NCI-H2081 (cell line): ENCODE measurements around the gene DYNC1H1.
A peak's percentile ranks its signal among the peaks of the same experiment; 100 is the strongest.
"Not testable (repeated sequence)": the region's sequence is repeated elsewhere in the genome, so short reads cannot be mapped to it uniquely, and the experiment has no call there.

Source experiments
- DNase-seq, 2 experiments: peaks; one replicate each; lab custom pipeline; 2025; lab: John Stamatoyannopoulos, UW

DYNC1H1 gene

DNA sequence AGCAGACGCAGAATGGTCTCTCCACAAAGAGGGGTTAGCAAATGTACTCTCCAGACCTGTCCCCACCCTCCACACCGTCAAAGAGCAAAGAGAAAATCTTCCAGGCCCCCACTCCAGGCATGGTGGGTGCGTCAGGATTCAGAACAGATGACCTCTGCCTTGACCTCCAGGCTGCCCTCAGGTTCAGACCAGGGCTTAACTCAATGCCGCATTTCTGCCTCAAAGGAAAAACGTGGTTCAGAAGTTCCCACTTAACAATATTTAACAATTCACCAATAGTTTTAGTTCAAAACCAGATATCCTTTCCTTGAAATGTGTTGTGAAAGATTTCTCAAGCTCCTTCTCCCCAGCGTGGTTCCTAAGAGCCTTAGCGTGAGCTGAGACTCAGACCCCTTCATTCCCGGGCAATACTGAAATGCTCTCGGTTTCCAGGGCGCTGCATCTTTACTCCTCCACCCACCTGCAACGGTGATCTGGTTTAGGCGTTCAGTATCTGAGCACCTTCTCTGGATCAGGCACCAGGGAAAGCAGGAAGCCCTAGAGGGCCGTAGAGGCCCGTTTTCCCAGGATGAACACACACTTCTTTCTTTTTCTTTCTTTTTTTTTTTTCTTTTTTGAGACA, 99.5 kb downstream of the DYNC1H1 start:
- DNase-seq: no peak

DNA sequence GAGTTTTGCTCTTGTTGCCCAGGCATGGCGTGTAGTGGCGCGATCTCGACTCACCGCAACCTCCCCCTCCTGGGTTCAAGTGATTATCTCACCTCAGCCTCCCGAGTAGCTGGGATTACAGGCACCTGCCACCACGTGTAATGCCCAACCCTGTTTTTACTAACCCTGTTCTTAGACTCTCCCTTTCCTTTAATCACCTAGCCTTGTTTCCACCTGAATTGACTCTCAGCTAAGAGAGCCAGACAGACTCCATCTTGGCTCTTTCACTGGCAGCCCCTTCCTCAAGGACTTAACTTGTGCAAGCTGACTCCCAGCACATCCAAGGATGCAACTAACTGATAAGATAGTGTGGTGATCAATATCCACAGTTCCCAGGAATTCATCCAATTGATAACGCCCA, 100.2 kb downstream of the DYNC1H1 start:
- not testable (repeated sequence) for DNase-seq

DNA sequence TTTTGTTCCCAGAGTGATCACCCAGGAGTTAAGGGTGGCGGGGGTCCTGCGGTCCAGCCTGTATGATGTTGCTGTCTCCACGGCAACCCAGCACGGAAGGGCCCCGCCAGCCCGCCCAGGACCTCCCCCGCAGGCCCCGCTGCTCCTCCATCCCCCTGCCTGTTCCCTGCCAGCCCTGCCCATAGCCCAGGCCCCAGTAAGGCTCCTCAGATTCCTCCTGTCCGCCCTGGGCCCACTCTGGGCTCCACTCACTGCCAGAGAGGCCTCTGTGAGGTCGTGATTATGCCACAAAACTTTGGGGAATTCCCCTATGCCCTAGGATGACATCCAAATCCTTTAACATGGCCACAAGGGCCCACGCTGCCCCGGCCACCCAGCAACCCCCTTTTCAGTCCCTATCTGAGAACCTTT, 101.7 kb downstream of the DYNC1H1 start:
- no peak for DNase-seq

GRCh38 chr14:102071283-102071998, 107.1 kb downstream of the DYNC1H1 start:
- DNase-seq: no peak

GRCh38 chr14:102074415-102074964, 110.1 kb downstream of the DYNC1H1 start:
- DNase-seq: no peak

- no peak for DNase-seq
Observed at GRCh38 chr14:102075155-102075554, 110.8 kb downstream of the DYNC1H1 start.

- no peak for DNase-seq
Observed at GRCh38 chr14:102077382-102077709, 113.0 kb downstream of the DYNC1H1 start.

DNA sequence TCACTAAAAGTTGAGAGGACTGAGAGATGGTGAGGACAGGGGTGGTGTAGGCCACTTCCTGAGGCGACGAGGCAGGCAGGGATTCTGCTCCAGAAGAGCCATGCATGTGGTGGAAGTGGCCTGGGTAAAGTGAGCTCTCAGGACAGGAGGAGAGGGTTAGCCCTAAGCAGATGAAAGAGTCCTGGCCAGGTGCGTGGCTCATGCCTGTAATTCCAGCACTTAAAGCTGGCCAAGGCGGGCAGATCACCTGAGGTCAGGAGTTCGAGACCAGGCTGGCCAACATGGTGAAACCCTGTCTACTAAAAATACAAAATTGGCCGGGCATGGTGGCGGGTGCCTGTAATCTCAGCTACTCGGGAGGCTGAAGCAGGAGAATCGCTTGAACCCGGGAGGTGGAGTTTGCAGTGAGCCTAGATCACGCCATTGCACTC, 114.0 kb downstream of the DYNC1H1 start:
- not testable (repeated sequence) for DNase-seq

DNA sequence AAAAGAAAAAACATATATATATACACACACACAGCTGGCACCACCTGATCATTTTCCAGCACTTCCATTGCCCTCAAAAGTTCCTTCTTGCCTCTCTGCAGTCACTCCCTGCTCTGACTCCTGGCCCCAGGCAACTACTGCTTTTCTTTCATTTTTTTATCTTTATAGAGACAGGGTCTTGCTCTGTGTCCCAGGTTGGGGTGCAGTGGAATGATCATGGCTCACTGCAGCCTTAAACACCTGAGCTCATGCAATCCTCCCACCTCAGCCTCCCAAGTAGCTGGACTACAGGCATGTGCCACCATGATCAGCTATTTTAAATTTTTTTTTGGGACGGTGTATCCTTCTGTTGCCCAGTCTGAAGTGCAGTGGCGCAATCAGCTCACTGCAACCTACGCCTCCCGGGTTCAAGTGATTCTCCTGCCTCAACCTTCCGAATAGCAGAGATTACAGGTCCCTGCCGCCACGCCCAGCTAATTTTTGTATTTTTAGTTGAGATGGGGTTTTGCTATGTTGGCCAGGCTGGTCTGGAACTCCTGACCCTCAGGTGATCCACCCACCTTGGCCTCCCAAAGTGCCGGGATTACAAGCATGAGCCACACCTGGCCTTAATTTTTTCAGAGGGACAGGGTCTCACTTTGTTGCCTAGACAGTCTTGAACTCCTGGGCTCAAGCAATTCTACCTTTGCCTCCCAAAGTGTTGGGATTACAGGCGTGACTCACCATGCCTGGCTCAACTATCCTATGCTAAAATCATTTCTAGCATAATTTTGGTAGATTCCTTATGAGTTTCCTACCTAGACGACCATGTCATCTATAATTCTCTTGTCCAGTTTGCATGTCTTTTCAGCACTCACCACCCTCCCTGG, 114.7 kb downstream of the DYNC1H1 start:
- no peak for DNase-seq

- no peak for DNase-seq
Observed at GRCh38 chr14:102079700-102079979, 115.3 kb downstream of the DYNC1H1 start.

- no peak for DNase-seq
Observed at GRCh38 chr14:102080183-102081080, 116.1 kb downstream of the DYNC1H1 start.

- peak in 1 of 2 experiments; percentile 6 for DNase-seq
Observed at GRCh38 chr14:102081231-102082080, 117.1 kb downstream of the DYNC1H1 start.

- not testable (repeated sequence) for DNase-seq
Observed at GRCh38 chr14:102084522-102084921, 120.1 kb downstream of the DYNC1H1 start.

- DNase-seq: no peak
Observed at GRCh38 chr14:102084931-102085330, 120.6 kb downstream of the DYNC1H1 start.

- peak; percentile 16 to 53 for DNase-seq
Observed at GRCh38 chr14:102085488-102085887, 121.1 kb downstream of the DYNC1H1 start.

DNA sequence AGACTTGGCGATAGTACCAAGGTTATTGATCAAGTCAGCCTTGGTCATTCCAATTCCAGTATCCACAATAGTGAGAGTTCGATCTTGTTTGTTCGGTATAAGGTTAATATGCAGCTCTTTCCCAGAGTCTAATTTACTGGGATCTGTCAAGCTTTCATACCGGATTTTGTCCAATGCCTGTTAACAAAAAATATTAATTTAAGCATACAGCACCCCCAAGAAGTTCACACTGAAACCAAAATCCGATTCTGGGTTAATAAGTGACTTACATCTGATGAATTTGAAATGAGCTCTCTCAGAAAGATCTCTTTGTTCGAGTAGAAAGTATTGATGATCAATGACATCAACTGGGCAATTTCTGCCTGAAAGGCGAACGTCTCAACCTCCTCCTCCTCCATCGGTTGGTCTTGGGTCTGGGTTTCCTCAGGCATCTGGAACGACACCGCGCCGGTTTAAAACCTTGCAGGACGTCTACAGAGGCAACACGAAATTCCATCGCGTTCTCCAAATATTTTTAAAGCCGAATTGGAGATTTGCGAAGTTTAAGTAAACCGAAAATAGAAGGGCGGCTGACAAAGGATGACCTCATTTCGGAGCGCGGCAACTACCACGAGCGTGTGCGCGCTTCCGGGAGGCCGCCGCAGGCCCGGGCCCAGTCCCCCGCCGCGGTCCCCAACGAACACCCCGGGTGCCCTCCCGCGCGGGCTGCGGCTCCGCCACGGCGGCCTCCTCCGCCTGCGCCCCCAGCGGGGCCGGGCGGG, 121.8 kb downstream of the DYNC1H1 start:
- peak; percentile 35 to 51 for DNase-seq

DNA sequence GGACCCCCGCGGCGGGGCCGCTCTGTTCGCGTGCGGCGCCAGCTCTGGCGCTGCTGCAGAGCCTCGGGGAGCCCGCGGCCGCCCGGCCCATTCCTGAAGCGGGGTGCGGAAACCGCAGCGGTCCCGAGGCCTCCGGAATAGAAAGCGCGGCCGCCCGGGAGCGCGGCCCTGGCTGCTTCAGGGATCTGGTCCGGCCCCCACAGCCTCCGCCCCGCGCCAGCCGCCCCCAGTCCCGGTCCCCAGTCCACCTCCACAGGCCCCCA, 122.3 kb downstream of the DYNC1H1 start:
- DNase-seq: no peak

DNA sequence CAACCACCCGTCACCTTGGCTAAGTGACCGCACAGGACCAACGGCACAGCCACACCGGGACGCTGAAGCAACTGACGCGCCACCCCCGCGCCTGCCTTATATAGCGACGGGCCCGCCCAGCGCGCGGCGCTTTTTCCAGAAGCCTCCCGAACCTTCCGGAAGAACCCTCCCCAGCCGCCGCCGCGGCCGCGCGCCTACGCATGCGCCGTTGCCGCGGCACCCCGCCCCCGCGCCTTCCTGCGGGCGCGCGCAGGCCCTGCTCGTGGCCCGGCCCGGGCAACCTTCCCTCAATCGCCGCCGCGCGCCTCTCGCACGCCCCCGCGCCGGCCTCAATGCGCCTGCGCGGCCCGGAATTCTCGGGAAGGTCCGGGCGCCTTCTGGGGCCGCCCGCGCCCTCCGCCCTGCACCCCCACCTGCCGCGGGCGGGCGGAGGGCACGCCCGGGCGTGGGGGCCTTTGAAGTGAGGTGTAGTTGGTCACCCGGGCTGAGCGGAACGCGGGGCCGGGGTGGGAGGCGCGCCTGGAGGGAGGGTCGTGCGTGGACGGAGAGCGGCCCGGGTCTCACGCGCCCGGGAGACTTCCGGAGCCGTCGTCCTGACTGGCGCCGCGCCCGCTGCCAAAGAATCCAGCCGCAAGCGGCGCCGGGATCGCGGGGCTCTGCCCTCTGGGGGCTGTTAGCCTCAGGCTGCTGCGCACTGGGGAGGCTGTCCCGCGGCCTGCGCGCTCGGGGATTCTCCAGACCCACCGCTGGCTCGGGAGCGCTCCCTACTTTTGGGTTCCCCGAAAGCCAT, 122.8 kb downstream of the DYNC1H1 start, which contains the start of gene HSP90AA1:
Gene HSP90AA1 (minus strand): TSS at position 73 of the 790 bp plus-strand sequence. CDS start 666 bp downstream, outside the sequence.
- DNase-seq: peak; percentile 96 to 97

DNA sequence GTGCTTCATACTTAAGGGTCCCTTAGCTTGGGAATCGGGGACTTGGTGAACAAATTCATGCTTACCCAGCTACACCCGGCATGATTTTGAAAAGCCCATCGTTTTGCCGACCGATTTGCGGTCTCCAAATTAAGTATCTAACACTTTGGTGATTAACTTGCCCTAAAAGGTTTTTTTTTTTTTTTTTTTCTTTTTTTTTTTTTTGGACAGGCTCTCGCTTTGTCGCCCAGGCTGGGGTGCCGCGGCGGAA, 123.3 kb downstream of the DYNC1H1 start:
- no peak for DNase-seq
